HG02938 (cell line): ENCODE measurements around the gene TNNT1.

Experiments used
- ATAC-seq: cut with Tn5 transposase; IDR thresholded peaks from one replicate; pipeline ENCODE4 v1.9.1; 2021; ENCODE audit warnings: mild to moderate bottlenecking, moderate library complexity; ENCODE audit not compliant: unreplicated experiment

Gene TNNT1

GRCh38 chr19:55091955-55092354 lies 57.1 kb downstream of the TNNT1 start:
- ATAC-seq: no peak

GRCh38 chr19:55091126-55091910 lies 57.7 kb downstream of the TNNT1 start:
- ATAC-seq: no peak

- ATAC-seq: no peak
Observed at GRCh38 chr19:55090564-55090963, 58.4 kb downstream of the TNNT1 start.

GRCh38 chr19:55089342-55089944 lies 59.6 kb downstream of the TNNT1 start:
- no peak for ATAC-seq

GRCh38 chr19:55088543-55089341 lies 60.3 kb downstream of the TNNT1 start:
- ATAC-seq: no peak

GRCh38 chr19:55088021-55088451 lies 61.0 kb downstream of the TNNT1 start:
- ATAC-seq: no peak

GRCh38 chr19:55087542-55087901 lies 61.5 kb downstream of the TNNT1 start:
- no peak for ATAC-seq

- no peak for ATAC-seq
Observed at GRCh38 chr19:55086730-55087541, 62.1 kb downstream of the TNNT1 start.

GRCh38 chr19:55085923-55086715 lies 62.9 kb downstream of the TNNT1 start:
- no peak for ATAC-seq

- no peak for ATAC-seq
Observed at GRCh38 chr19:55084416-55084815, 64.6 kb downstream of the TNNT1 start.

- ATAC-seq: no peak
Observed at GRCh38 chr19:55083004-55083850, 65.8 kb downstream of the TNNT1 start.
